GM19043 (cell line): ENCODE data around the gene SERP1.

ENCODE experiments used
- ATAC-seq: cut with Tn5 transposase; IDR thresholded peaks from one replicate; pipeline ENCODE4 v1.9.1; 2021; ENCODE audit warnings: low read depth; ENCODE audit not compliant: unreplicated experiment

SERP1 gene

DNA sequence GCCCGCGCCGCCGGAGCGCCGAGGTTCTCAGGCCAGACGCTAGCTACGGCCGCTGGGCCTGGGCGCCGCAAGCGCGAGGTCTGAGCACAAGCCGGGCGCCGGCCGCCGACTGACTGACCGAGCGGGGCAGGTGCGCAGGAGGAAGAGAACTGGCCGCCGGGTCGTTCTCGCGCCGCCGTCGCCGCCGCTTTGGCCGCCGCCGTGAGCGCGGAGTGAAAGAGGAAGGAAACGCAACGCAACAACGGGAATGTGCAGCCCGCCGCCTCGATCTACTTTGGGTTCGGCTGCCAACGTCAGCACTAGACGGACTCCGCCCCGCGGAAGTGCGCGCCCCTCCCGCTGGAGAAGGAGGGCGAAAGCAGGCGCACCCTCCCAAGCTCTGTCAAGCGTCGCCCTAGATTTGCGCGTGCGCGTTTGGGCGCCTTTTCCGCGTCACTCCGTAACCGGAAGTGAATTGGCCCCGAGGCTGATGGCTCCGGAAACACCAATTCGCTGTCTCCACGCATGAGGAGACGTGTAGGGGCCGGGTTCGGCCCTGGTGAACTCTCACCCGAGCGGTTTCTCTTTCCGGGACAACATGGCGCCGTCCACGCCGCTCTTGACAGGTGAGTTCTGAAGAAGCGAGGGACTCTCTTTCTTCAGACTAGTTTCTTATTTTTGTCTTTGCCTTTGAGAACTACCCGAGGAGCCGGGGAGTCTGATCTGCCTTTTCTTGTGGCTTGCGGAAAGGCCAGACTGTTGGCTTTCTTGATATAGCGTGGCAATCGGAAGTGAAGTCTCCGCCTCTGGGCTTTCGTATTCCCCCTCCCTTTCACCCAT lies at the start of gene SERP1, which contains the start of gene EIF2A:
SERP1 (minus strand) TSS at position 271 of the 819 bp plus-strand sequence. CDS start 361 bp downstream, outside the sequence.
EIF2A (plus strand) TSS at position 562 of the 819 bp plus-strand sequence; CDS start at position 578, 16 bp downstream.
- peak; percentile 90 for ATAC-seq

DNA sequence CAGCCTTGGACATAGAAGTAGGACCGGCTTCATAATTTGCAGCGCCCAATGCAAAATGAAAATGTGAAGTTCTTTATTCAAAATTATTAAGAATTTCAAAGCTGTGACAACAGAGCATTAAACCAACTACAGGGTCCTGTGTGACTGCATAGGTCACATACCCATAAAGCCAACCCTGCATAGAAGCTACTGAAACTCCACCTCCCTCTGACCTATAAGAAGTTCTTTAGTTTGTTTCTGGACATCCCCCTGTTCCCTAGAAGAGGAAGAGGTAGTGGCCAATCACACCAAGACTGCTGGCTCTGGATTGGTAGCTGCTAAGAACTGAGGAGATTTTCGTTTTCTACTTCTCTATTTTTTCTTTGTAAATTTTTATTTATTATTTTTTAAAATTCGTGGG lies 47.9 kb upstream of the SERP1 start:
- no peak for ATAC-seq

DNA sequence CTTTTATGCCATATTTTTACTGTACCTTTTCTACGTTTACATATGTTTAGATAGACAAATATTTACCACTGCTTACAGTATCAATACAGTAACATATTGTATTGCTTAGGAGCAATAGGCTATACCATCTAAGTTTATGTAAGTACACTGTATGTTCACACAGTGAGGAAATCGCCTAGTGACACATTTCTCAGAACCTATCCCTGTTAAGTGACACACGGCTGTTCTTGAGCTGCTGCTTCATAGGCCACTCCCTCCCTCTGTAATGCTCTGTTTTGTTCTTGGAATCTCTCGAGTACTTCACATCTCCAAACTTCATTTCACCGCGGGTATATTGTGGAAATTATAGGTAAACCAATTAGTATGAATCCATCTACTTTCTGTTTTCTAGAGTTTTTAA lies 43.5 kb upstream of the SERP1 start:
- no peak for ATAC-seq

DNA sequence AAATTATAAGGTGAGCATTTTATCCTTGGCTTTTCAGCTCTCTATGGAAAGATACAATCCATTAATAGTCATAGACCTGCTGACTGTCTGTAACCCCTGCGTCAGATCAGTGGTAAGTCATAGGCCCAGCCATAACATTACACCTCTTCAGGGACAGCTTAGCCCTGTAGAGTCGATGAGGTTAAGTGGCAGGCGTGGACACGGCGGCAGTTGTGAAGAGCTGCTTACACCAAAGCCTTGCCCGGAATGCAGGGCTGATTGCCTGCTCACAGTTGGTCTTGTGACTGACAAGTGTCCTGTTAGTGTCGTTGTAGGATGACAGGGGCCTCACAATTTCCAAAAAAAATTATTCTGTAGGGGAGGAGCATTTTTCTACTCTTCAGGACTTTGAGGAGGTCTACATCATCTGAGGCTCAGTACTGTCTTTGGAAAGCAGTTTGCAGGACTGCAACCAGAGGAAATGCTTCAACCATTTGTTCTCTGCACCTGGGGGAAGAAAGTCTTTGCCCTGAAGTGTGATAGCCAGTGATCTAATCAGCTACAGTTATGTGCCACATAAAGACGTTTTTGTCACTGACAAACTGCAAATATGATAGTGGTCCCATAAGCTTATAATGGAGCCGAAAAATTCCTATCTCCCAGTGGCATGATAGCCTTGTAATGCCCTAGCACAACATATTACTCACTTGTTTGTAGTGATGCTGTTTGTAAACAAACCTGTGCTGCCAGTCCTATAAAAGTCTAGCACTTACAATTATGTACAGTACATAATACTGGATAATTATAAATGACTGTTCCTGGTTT lies 41.9 kb upstream of the SERP1 start:
- ATAC-seq = no peak

DNA sequence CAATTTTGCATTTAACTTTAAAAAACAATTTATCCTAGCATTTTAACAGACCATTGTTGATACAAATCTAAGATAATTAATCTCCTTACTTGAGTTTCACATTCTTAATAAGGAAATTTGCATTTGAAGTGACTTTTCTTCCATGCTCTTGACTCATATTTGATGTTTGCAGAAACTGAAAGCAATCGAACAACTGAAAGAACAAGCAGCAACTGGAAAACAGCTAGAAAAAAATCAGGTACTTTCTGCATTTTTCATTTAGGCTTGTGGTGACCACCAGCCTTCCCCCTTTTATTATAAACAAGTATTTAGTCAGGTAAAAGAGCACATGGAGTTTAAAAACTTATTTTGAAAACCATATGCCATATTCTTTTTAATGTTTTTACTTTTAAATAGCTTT lies 36.7 kb upstream of the SERP1 start:
- ATAC-seq = peak; percentile 59

DNA sequence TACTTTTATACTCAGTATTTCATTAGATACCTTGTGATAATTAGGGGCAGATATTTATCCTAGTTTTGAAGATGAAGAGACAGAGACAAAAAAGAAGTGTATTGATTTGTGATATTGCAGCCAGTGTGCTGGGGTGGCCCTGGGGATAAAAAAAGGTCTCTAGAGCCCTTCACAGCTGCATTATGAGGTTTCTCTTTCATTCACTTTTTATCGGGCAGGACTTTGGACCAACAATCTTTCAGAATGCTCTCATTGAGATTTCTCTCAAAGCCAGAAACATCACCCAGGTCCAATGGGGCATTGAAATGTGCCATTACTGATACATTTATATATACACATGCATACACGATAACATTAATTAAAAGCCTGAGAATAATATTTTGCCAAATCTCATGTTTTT lies 36.3 kb upstream of the SERP1 start:
- peak; percentile 53 for ATAC-seq

DNA sequence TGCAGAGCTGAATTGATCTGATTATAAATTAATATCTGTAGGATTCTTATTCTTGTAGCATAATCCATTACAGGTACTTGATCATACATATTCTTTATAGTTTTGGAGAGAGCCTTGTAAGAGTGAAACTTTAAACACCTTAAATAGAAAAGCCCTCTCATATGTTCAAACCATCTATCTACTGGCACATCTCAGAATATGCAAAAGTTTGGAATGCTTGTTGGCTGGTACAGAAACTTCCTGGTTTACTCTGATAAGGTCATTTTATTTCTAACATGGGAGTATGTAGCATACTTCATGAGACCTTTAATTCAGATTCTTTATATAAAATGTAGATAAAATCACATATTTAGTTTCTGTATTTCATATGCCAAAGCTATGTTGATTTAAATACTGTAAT lies 34.9 kb upstream of the SERP1 start:
- no peak for ATAC-seq

DNA sequence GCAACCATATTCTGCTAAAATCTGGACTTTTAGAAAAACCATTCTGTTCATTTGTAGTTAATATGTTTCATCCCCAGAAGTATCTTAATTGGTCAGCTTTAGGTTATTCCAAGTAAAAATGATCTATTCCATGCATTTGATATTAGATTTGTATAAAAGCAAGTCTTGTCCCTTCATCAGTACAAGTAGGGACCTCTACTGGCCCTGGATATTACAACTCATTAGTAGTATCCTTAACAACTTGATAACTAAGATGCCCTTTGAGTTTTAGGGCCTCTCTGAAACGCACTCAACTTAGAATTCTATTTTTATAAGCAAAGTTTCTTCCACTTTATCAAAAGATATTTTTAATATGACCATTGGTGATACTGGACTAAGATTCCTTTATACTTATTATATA lies 31.6 kb upstream of the SERP1 start:
- no peak for ATAC-seq

DNA sequence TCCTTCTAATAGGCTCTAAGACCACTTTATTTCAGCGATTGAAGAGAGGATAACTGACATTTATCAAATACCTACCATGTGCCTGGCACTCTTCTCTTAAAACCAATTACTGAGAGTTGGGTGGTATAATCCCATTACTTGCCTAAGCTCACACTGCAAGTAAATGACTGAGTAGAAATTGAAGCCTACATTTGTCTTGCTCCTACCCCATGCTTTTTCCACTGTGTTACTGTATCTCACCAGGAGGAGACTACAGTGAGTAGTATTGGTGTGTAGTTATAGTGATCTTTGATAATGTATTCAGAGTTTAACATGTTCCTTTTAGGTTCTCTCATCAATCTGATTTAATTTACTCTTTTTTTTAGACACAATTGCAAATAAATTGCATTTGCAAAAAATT lies 21.0 kb upstream of the SERP1 start:
- no peak for ATAC-seq

DNA sequence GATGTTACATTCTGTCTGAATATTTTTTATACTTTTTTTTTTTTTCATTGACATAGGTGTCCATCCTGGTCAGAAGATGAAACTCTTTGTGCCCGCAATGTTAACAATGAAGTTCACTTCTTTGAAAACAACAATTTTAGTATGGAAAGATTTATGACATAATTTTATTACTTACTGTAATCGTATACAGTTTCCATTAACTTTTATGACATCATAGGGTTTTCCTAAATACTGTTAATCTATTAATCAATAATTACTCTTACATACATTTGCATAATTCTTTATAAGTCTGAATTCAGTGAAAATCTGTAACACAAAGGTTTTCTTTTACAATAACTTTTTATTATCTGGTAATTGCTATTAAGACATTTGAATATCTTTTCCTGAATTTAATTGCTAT lies 17.9 kb upstream of the SERP1 start:
- no peak for ATAC-seq

DNA sequence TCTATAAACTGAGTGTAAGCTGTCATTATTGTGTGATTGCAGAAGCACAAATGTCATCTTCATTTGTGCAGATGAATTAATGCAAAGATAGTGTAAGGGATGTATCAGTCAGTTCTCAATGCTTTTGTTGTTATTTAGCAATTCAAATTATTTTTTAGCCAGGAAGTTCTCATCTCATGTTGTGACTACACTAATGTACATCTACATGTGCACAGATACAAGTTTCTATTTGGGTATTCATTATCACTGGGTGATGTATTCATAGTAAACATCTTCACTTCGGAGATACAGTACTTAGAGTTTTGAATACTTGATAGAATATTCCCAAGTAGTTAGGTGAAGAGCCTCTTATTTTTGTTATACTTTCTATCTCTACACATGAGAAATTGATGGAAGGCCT lies 11.4 kb upstream of the SERP1 start:
- no peak for ATAC-seq

DNA sequence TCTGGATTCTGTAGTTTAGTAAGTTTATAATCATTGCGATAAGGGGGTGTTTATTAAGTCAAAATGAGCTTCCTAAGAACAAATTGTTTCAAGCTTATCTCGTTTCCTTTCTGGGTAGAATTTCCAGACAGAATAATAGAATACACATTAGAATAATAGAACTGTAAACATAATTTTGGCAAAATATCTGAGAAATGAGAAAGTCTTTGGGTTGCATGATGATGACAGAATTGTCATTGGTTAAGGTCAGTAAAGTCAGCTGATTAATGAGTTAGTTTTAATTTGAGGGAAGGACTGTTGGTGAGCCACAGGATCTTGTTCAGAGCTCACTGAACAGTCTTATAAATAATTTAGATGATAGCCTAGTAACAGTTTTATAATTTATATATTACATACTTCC lies 10.5 kb upstream of the SERP1 start:
- ATAC-seq = no peak

DNA sequence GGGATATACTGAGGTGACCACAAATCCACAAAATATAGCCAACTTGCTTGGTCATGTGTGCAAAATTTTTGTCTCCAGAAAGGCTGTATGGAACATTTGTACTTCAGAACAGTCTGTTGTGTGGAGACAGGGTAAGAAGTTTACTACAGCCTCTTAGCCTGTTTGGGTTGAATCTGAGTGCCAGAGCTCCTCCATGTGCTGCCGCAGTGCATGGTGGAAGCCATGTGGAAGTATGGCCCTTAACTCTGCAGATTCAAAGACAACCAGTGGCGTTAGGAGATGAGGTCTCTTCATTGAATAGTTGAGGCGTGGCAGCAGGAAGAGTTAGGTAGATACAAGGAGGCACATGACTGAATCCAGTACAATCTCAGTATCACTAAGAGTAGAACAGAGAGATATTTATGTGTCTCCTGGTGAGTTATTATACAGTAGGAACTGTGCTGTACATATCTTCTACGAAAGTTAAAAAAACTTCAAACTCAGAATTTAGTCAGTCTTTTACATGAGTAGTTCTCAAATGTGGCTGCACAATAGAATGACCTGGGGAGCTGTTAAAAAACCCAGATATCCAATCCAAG lies 9.7 kb upstream of the SERP1 start:
- no peak for ATAC-seq

DNA sequence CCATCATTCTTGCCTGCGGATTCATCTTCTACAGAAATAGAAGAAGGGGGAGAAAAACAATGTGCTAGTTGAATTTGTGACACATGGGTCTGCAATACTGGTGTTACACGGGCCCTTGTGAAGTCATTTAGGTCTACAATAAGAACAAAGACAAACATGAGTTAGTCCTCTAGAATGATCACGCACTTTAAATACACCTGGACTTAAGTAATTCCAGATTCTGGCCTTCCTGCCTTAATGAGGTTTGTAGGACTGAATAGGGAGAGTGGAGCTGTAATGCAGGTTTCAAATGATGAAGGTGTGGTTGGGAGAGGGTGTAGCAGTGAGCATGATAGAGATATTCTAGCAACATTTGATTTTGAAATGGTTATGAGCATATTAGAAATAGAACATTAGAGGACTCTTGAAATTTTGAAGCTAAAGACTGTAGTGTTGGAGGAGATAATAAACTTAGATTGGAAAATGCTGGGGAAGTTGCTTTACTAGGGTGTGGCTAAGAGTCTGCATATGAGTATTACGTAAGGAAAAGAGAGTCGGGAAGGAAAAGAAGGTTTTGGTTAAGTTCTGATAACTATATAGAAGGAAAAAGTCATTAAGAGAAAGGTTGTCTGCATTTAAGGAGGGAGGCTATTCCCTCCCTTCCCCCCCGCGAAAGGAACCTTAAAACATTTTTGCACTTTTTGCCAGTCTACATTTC lies 897 bp upstream of the SERP1 start:
- ATAC-seq = no peak

DNA sequence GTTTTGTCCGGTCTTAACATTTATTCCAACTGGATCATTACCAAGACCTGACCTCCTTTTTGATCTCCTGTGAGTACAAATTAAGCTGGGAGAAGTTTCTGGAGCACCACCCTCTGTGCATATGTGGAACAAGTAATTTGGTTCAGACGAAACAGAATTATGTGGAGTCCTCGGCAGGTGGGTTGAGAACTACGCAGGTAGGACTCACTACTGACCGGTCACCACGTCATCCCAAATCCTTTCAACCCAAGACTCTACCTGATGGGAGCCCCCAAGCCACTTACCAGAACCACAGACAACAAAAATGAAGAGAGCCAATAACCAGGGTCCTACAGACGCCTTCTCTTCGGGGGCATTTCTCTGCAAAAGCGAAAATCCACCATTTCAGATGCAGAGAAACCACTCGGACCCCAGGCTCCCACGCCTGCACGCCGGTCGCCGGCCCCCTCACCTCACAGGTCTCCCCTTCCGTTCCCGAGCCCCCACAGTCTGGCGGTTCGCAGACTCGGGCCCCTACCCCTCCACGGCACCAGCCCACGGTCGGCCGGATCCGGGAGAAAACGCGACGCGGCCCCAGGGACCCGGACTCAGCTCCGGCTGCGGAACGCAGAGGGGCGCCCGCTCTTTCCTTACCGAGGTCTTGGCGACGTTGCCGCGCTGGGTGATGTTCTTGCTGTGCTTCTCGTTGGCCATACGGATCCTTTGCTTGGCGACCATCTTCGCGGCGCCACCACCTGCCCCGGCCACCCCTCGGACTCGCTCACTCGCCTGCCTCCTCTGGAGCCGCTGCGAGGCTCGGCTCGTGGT lies 674 bp downstream of the SERP1 start:
- no peak for ATAC-seq

DNA sequence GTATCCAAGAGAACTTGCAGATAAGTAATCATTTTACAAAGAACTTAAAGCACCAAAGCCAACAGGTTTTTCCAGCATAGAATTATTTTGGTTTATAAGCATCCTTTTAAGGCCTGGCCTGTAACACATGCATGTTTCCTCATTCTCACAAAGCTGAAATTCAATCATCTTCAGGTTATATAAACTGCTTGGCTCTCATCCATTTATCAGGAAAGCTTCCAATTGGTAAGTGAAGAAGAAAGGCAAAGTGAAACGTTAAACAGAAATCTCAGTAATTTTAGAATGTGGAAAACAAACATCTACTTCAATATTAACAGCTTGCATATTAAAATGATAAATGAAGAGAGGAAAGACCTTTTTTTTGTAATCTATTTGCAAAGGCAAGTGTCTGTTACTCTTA lies 1.6 kb downstream of the SERP1 start:
- ATAC-seq = no peak

DNA sequence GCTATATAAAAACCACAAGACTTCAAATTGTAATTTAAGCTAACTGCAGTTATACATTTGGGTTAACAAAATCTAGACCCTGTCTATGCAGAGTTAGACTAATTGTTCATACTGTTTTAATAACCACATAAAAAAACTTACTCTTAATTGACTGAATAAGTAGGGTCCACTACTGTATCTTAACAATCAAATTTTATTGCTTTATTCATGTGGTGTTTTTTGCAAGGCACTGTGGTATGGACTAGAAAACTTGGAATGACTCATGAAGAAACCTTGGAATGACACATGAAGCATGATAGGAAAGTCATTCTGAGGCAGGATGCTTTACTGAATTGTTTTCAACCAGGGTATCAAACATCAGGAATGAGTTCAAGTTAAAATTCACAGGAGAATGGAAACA lies 2.3 kb downstream of the SERP1 start:
- ATAC-seq = no peak

DNA sequence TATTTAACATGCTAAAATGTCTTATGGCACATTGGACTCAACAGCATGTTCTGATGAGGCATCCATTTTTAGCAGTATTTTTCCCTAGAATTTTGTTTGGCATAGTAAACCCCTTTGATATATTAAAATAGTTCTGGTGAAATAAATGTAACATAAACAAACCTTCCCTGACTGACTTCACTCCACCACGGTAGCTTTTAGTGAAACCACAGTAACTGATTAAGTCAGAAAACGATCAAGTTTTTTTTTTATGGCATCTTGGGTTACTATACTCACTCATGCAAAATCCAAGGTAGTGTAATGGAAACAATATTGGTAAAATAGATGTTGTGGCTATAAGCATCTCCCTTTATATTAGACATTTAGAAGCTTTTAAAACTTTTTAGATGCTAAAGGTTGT lies 2.8 kb downstream of the SERP1 start:
- no peak for ATAC-seq

DNA sequence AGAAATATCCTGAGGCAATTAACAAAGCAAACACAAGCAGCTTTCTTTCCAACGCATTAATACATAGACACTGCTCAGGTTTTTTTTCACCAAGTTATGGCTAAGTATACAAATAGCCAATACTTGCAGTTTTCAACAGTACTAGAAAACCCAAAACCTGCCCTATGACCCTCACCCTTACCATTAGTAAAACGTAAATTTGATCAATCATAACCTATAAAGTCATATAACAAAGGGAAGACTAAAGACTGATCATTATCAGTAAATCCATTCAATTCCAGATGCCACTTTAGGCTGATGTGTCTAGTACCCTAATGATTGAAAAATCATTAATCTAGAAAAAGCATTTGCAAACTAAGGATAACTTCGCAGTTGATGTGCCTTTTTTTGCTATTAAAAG lies 3.2 kb downstream of the SERP1 start:
- no peak for ATAC-seq

DNA sequence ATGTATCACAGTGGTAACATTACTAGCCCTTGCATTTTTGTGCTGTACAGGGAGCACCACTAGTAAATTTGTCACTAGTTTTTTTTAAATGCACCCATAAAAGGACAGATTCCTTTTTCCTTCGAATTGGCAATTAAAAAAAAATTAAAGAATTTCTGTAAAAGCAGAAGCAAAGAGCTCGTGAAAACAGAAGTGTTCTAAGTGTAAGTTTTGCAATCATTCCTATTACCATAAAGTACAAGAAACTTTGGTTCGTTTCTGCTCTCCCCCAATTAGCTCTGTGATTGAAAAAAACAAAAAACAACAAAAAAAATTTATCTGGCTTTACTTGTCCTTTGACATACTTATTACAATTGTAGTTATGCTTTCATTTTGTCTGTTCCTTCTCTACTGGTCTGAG lies 5.3 kb downstream of the SERP1 start:
- no peak for ATAC-seq
